Measurements from ENCODE around the gene SPEF1.

DNA sequence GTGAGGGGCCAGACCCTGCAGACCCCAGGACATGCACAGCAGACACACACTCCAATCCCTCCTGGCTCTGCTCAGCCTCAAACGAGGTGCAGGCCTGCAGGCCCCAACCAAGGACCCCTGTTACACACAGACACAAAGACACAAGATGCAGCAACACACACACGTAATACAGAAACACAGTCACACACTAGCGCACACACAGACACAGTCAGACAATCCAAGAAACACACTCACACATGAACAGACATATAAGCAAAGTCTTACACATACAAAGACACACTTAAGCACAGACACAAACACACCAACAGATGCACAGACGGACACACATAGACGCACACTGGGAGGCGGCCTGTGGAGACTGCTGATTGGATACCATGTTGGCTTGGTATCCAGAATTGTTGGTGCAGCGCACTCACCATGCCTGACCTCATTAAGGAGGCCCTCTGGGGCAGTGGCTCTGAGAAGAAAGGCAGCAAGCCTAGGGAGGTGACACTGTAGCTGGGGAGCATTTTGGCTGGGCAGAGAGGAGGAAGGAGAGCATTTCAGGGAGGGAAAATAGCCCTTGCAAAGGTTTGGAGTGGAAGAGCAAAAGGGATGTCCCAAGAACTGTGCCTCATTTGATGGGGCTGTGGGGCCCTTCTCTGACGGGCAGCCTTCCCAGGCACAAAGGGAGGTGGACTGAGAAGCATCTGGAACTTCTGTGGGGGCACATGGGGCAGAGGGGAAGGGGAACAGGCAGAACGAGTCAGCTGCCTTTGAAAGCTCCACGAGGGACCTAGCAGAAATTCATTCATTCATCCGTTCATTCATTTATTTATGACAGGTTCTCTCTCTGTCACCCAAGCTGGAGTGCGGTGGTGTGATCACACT lies 50.2 kb downstream of the SPEF1 start:
- TF ChIP-seq, protein P1, sequence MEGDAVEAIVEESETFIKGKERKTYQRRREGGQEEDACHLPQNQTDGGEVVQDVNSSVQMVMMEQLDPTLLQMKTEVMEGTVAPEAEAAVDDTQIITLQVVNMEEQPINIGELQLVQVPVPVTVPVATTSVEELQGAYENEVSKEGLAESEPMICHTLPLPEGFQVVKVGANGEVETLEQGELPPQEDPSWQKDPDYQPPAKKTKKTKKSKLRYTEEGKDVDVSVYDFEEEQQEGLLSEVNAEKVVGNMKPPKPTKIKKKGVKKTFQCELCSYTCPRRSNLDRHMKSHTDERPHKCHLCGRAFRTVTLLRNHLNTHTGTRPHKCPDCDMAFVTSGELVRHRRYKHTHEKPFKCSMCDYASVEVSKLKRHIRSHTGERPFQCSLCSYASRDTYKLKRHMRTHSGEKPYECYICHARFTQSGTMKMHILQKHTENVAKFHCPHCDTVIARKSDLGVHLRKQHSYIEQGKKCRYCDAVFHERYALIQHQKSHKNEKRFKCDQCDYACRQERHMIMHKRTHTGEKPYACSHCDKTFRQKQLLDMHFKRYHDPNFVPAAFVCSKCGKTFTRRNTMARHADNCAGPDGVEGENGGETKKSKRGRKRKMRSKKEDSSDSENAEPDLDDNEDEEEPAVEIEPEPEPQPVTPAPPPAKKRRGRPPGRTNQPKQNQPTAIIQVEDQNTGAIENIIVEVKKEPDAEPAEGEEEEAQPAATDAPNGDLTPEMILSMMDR (IDR thresholded peaks at IDR 0.05), result no peak
- no peak for TF ChIP-seq EP300 (IDR thresholded peaks at IDR 0.05)
- no peak for TF ChIP-seq POLR2A (IDR thresholded peaks at IDR 0.05)
